VCaP (cell line): ENCODE results near the gene NME3.

Experiments used
- H3K27ac ChIP-seq: fragments of 450-650 bp; 2 replicates; pipeline ENCODE4 v1.5.1; 2017
- TF ChIP-seq, protein P1 (sequence below): fragments of 450-650 bp; conservative IDR thresholded peaks from 2 replicates; pipeline ENCODE4 v1.5.1; 2017; ENCODE audit warnings: mild to moderate bottlenecking, moderate library complexity

Gene NME3

GRCh38 chr16:1778200-1779179 lies 7.1 kb upstream of the NME3 start:
- peak overlapping the region; percentile 77; the same call in 1 of the 2 replicates for H3K27ac ChIP-seq
- TF ChIP-seq, protein P1, sequence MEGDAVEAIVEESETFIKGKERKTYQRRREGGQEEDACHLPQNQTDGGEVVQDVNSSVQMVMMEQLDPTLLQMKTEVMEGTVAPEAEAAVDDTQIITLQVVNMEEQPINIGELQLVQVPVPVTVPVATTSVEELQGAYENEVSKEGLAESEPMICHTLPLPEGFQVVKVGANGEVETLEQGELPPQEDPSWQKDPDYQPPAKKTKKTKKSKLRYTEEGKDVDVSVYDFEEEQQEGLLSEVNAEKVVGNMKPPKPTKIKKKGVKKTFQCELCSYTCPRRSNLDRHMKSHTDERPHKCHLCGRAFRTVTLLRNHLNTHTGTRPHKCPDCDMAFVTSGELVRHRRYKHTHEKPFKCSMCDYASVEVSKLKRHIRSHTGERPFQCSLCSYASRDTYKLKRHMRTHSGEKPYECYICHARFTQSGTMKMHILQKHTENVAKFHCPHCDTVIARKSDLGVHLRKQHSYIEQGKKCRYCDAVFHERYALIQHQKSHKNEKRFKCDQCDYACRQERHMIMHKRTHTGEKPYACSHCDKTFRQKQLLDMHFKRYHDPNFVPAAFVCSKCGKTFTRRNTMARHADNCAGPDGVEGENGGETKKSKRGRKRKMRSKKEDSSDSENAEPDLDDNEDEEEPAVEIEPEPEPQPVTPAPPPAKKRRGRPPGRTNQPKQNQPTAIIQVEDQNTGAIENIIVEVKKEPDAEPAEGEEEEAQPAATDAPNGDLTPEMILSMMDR: no peak

- TF ChIP-seq, protein P1: no peak
- H3K27ac ChIP-seq: no peak overlapping the region
These were observed 6.2 kb upstream of the NME3 start for GRCh38 chr16:1777375-1778199.

DNA sequence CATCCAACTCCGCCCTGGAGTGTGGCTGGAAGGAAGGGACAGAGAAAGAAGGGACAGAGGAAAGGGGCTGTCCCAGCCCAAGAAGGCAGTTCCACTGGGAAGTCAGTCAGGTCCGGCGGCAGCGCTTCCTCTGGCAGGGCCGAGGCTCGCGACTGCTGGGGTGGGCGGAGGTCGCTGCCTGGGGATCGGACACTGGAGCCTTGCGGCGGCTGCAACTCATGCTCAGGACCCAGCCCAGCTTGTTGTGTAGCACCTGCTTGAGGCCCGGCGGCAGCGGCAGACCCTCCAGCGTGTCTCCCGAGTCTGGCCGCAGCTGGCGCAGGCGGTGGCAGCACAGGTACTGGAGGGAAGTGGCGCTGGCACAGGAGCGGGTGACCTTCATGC lies 5.6 kb upstream of the NME3 start:
- H3K27ac ChIP-seq: no peak overlapping the region
- TF ChIP-seq, protein P1: no peak

- no peak overlapping the region for H3K27ac ChIP-seq
- TF ChIP-seq, protein P1: no peak
These were observed 5.3 kb upstream of the NME3 start for GRCh38 chr16:1776672-1776955.

- TF ChIP-seq, protein P1: no peak
These were observed 4.7 kb upstream of the NME3 start for GRCh38 chr16:1775846-1776671.

DNA sequence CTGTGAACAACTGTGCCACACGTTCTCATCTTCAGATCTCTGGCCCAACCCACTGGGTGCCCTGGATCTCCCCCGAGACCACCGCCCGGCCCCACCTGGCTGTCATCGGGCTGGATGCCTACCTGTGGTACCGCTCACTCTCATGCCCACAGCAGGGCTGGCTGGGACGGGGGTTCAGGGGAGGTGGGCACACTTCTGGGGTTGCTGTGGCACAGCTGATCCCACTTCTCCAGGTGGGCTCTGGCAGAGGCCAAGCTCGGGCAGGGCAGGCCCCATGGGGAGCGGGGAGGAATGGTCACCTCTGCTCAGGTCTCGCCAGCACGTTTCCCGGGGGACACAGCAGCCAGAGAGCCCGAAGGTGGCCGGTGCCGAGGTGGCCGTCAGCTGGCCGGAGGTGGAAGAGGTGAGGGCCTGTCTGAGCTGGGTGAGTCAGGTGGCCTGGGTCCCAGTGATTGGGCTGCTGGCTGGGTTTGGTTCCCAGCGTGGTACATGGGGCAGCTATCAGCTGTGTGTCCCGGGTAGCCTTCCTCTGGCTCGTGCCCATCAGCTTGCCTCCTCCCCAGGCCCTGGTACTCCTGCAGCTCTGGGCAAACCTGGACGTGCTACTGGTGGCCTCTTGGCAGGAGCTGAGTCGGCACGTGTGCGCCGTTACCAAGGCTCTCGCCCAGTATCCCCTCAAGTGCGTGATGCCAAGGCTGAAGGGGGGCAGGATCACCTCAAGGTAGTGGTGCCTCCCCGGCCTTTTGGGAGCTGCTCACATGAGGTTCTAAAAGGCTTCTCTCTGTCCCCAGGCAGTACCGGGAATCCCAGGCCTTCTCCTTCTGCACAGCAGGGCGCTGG lies 3.9 kb upstream of the NME3 start:
- peak overlapping the region; percentile 88; the same call in 1 of the 2 replicates for H3K27ac ChIP-seq
- TF ChIP-seq, protein P1: no peak

More at GRCh38 chr16:1775846-1776671, 4.7 kb upstream of the NME3 start:
- no peak overlapping the region for H3K27ac ChIP-seq
